Measurements from ENCODE around the gene TIMM17B.
A peak's percentile ranks its signal among the peaks of the same experiment; 100 is the strongest.

Gene TIMM17B

DNA sequence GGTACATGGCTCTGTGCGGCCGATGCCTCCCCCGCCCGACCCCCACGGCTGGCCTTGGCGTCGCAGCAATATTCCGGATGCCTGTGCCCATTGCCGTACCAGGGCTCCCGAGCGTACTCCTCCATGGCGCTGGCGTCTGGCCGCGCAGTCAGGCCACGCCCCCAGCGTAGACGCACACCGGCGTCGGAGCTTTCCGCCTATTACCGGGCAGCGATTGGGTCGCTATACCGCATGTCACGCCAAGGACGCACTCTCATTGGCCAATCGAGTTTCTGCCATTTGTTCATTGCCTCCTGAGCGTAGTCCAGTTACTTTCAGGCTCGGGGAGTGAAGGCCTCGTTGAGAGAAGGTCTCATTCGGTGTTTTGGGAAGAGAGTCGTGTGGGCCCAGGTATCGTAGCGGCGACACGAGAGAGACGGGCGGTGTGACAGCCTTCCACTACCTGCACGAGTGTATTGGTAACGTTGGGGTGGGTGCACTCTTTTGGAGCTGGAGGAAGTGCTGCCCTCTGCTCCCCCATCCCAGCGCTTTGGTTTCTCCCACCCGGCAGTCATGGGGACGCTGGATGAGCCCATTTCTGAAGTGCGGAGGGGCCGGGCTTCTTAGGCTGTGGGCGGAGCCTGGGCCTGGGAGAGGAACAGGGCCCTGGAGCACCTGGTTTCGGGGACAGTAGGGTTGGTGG lies at the start of gene TIMM17B, which contains the start of gene PQBP1:
Gene TIMM17B, minus strand, starts transcription at position 144 of the 682 bp plus-strand sequence. Its CDS starts 19 bp downstream, at position 125.
Gene PQBP1, plus strand, starts transcription at position 306 of the 682 bp plus-strand sequence. CDS start 580 bp downstream, outside the sequence.
- DNase-seq (ENCODE audit: low read depth in 2 of 2) = peak; percentile 91 to 92

DNA sequence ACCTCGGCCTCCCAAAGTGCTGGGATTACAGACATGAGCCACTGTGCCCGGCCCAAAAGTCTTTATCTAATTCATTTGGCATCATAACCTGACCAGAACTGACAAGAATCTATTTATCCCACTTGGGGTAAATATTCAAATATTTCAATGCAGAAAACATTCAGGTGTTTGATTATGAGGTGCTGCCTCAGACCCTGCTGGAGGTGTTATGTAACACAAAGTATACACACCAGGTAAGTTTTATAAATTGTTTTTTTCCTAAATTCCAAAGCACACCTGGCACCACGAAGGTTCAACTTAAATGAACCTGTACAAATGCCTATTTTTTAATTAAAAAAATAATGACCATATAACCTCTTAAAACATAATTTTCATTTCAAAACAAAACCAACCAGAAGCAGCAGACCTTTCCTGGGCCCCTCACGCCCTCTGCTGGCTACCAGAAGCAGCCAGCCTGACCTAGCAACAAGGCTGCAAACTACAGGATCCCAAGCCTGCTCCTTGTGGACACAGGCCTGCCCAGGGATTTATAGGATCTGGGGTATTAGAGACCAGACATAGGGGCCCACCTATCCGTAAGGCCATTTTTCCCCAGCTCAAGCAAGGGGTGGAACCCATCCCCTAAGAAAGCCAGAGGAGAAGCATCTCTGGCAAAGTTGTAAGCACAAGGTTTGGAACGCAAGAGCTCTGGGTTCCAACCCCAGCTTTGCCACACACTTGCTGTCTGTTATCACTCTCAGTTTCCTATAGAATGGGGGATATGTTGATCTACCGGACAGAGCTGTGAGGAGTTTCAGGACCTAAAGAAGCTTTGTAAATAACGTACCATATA lies 48.2 kb upstream of the TIMM17B start:
- no peak for DNase-seq (ENCODE audit: low read depth in 2 of 2)

DNA sequence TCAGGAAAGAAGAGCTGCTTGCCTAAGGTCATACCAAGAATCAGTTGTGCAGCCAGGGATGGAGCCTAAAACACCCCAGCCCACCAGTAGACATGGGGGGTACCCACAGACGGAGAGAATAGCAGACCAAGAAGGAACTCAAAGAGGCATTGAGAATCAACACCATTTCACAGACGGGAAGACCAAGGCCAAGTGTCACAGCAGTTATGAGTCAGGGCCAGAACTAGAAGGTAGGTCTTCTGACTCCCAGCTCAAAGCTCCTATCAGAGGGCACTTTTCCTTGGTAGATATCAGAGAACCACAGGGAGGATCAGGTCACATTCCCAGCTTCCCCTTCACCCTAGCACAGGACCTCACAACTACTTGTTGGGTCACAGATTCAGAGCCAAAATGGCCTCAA lies 45.3 kb upstream of the TIMM17B start:
- no peak for DNase-seq (ENCODE audit: low read depth in 2 of 2)

DNA sequence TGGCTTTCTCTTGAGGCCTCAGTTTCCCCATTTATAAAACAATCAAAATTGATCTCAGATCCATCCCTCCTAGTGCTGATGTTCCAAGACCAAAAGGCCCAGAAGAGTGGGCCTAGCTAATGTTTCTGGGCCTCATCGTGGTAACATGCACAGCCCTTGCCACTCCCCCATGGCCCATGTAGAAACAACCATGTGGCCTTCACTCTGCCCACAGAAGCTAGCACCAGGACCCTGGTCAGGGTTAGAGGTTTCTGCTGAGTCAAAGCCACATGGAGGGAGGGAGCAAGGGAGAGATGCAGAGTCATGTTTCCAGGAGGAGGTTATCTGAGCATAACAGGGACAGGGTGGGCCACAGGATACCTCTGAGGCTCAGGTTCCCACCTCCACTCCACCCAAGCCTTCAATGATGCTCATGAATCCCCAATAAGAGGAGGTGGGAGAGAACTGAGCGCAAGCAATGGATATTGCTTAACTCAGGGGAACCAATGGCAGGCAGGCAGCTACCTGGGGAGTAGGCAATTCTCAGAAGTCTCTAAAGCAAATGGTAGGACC lies 42.9 kb upstream of the TIMM17B start:
- DNase-seq (ENCODE audit: low read depth in 2 of 2) = no peak

DNA sequence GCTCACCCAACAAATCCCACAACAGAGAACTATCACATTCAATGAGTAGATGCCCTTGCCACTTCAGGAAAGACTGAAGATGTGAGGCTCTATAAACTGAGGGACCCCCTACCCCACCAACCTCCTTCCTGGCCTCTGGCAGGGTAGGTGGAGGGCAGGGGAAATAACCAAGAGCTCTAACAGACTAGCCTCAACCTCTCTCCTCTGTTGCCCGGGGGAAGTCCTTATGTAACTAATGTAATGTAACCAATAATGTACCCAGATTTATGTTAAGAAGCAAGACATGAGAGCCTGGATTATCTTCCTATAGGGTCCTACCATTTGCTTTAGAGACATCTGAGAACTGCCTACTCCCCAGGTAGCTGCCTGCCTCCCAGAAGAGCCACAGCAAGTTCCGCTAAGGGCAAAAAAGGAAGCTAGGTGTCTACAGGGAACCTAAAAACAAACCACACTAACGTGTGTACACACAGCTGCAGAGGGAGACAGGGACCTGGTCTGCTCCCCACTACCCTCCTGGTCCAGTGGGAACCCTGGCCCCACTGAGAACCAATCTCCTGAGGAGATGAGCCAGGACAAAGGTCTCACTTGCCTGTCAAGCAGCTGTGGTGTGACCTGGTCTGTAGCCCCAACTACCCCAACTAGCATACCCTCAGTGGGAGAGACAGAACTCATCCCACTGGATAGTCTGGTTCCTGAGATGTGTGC lies 42.1 kb upstream of the TIMM17B start:
- DNase-seq (ENCODE audit: low read depth in 2 of 2) = no peak

DNA sequence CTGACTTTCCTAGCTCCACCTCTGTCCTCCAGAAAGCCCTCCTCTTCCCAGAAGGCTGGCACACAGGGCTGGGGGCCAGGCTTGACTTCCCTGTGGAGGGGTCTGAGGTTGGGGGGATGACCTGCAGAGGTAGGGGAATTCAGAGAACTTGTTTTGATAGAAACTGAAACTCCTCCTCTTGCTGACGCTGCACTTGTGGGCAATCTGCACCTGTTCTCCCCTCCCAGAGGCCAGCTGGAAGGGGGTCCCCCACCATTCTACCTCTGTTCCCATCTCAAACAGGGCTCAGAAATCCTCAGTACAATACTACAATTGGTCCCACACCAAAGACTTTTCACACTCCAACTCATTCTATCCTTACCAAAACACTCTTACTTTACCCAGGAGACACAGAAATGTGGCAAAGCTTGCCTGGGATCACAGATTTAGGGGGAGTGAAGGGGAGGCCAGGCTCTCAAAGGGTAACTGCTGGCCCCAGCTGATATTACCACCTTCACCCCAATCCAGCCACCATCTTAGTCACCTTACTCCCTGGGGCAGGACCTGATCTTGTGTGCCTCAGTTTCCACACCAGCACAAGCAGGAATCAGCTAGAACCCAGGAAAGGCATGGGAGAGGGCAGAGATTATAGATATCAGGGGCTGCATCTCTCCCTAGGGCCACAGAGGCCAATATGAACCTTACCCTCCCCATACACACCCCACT lies 41.3 kb upstream of the TIMM17B start:
- no peak for DNase-seq (ENCODE audit: low read depth in 2 of 2)

DNA sequence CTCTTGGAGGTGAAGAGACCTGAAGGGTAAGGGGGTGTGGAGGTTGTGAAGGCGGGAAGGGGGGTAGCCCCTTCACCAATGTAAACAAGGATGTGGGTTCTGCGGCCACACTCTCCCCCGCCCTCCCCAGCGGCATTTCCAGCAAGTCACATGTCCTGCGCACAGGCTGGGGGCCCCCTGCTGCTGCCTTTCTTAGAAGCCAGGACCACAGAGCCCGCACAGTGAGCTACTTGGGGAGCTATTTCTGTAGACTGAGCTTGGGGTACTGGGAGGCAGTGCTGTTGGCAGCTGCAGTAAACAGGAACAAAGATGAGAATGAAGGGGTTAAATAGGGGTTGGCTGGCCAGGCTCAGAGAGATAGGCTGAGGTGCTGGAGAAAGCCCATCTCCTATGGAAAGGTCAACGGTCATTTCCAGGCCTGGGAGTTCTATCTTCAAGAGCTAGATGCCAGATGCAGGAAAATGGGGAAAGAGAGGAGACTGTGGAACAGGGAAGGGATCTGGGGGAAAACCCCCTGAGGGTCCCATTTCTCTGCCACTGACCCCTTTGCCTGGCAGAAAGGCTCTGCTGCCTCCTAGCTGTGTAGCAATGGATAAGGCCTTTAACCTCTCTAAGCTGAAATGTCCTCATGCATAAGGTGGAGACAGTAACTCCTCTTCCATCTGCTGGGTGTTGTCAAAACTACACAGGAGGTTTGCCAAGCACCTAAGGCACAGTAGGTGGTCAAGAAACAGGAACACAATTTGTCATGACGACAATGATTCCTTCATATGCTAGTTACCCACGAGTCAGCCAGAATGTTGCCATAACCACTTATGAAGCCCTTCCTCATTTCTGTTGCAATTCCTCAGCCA lies 39.7 kb upstream of the TIMM17B start:
- DNase-seq (ENCODE audit: low read depth in 2 of 2) = peak in 1 of 2 experiments; percentile 5

DNA sequence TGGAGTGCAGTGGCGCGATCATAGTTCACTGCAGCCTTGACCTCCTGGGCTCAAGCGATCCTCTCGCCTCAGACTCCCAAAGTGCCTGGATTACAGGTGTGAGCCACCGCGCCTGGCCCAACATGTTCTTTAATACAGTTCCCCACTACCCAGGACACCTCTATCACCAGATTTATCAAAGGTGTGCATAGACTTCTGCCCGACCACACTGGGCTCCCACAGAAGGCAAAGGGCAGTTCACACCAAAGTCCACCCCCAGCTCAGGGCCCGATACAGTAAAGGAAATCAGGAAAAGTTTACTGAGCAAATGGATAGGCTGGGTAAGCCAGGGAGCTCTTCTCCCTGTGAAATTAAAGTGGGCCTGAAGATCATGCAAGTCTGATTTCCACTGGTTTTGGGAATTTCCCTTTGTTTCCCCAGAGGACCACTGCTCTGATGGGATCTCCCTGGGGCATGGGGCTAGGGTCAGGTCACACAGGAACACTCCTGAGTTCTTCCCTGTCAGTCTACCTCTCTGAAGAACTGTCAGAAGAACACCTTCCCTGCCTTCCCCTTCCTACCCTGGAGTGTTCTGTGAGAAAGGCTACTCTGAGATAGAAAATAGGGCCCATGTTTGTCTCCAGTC lies 39.0 kb upstream of the TIMM17B start:
- DNase-seq (ENCODE audit: low read depth in 2 of 2) = no peak

DNA sequence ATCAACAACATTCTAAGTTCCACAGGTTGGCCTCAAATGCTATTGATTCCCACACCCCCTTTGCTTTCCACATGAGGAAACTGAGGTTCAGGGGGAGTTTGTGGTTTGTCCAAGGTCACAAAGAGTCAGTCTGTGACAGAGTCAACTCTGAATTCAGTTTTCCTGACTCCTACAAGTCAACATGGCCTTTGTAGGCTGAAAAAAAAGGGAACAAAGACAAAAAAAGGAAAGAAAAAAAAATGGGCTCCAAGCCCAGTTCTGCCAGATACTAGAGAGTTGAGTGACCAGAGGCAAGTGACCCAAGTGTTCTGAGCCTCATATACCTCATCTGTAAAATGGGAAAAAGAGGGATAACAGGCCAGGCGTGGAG lies 37.7 kb upstream of the TIMM17B start:
- DNase-seq (ENCODE audit: low read depth in 2 of 2) = no peak

DNA sequence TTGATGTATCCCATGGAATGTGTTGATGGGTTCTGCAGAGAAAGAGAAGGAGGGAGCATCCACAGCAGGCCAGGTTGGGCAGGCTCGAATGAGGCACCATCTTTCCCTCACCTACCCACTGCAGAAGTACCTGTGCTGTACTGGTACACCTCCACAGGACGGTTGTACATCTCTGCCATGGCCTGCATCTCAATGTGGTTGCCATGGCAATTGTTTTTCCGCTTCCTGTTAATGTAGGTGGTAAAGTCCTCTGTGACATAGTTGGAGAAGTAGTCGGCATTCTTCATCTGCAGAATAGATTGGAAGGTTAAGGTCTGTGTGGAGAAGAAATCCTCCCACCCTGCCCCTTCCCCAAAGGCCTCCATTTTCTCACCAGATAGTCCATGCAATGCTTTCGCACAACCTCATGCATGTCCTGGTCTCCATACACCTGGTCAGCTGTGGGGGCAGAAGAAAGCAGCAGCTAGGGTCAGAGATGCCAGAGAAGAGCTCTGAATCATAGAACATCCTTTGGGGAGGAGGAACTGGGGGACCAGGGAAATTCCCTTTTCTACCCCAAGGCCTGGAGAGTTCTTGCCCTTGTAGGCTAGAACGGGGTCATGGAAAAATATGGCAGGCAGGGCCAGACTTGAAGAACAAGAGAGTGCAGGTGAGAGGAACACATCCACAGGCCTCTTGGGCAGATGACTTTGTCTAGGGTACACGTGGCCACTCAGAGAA lies 37.2 kb upstream of the TIMM17B start:
- no peak for DNase-seq (ENCODE audit: low read depth in 2 of 2)

DNA sequence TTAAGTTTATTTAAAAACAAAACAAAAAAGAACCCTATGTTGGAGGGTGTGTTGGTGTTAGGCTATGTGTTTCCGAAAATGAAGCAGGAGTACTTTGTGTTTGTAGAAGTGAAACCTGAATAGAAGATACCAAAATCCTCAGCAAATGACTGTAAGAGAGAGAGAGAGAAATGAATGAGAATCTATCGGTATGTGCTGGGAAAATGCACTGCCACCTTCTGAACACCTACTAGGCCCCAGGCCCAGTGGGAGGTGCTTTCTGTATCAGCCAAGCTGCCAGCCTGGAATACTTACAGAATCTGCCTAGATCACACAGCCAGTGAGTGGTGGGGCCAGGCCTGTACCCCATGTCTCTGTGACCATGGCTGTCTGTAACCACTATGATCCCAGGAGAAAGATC lies 36.2 kb upstream of the TIMM17B start:
- no peak for DNase-seq (ENCODE audit: low read depth in 2 of 2)

DNA sequence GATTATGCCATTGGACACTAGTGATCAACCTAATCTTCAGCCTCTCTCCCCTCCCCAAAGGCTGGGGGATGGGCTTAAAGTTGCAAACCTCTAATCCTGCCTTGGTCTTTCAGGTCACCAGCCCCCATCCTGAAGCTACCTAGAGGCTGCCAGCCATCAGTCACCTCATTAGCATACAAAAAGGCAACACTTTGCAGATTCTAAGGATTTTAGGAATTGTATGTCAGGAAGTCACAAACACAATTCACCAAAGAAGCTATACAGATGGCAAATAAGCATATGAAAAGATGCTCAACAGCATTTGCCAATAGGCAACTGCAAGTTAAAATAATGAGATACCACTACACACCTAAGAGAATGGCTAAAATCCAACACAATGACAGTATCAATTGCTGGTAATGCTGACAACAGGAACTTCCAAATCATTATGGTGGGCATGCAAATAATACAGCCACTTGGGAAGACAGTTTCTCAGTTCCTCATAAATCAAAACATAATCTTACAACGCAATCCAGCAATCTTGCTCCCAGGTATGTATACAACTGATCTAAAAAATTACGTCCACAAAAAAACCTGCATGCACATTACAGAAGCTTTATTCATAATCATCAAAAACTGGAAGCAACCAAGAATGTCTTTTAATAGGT lies 30.3 kb upstream of the TIMM17B start:
- DNase-seq (ENCODE audit: low read depth in 2 of 2) = no peak

DNA sequence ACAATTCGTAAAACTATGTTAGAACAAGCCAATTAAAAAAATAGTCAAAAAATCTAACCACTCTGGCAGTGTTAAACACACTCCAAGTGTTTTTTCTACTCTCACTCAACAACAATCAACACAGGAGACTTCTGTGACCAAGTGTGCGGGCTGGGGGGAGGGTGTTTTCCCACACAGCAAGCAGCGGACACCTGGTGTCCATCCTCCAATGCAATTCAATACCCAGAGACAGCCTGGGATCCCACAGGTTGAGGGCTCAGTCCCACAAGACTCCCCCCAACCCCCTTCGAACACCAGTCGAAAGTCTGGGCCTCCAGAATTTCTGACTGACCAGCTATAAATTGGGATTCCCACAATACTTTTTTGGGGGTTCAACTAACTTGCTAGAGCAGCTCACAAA lies 29.6 kb upstream of the TIMM17B start:
- DNase-seq (ENCODE audit: low read depth in 2 of 2) = no peak

DNA sequence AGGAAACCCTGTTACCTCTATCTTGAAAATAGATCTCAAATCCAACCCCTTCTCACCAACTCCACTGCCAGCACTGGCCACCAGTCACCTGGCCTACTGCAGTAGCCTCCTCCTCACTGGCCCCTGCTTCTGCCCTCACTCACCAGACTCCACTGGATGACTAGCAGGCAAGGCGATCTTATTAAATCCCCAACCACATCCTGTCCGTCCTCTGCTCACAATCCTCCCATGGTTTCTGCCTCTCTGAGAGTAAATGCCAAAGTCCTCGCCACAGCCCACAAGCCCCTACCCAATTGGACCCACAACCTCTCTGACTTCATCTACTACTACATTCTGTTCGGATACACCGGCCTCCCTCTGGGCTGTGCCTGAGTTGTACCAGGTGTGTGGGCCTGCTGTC lies 26.7 kb upstream of the TIMM17B start:
- DNase-seq (ENCODE audit: low read depth in 2 of 2) = no peak

DNA sequence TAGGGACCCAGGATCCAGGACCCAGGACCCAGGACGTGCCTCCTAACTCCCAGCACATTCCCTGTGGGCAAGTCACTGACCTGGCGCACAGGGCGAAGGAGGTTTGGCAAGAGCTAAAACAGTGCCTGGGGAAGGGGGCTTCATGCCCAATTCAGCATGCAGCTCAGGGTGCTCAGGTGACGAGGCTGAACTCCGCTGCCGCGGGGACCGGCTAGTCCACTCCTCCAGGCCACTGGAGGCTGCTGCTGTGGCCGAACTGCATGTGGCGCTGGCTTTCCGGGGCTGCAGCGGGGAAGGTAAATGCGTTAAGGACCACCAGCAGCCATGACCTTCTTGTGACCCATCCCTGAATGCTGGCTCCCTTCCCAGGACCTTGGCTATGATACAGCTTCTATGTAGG lies 26.2 kb upstream of the TIMM17B start:
- no peak for DNase-seq (ENCODE audit: low read depth in 2 of 2)

DNA sequence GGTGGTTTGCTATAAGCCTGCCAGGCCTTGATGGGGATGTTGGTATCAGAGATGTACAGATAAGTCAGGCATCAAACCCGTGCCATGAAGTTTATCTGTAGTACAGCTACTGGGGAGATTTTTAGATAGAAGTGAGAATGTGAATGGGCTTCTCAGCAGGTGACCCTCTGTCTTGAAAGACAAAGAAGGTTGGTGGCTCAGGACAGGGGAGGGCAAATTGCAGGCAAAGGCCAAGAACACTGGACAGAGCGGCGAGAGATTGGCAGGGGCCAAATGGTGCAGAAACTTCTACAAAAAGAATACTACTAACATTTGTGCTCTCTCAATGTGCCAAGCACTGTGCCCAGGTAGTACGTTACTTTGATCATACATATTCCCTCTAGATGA lies 23.1 kb upstream of the TIMM17B start:
- no peak for DNase-seq (ENCODE audit: low read depth in 2 of 2)

DNA sequence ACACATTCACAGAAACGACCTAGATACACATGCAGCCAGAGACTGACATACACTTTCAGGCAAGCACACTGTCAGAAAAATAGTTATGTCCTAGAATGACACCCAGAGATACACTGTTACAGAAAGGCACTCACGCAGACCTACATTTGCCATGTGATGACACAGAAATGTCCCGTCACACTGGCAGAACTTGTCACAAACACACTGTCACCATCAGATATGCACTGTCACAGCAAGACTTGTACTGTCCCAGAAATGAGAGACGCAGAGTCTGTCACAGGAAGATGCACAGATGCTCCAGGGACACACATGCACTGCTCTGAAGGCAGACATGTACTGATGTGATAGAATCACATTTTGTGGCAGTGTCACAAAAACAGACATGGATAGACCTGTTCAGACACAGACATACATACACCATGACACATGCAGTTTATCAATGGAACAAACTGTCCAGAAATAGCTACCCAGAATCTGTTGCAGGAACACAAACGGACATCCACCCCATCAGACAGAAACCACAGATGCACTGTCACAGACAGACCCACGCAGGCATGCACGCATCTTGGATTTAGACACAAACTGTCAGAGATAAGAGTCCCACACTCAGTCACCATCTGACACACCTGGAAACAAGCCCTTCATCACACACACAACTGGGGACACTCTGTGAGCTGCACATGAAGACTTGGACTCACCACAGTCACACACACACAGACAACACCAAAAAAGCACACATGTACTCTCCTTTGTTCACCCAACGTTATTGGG lies 22.6 kb upstream of the TIMM17B start:
- DNase-seq (ENCODE audit: low read depth in 2 of 2) = no peak

DNA sequence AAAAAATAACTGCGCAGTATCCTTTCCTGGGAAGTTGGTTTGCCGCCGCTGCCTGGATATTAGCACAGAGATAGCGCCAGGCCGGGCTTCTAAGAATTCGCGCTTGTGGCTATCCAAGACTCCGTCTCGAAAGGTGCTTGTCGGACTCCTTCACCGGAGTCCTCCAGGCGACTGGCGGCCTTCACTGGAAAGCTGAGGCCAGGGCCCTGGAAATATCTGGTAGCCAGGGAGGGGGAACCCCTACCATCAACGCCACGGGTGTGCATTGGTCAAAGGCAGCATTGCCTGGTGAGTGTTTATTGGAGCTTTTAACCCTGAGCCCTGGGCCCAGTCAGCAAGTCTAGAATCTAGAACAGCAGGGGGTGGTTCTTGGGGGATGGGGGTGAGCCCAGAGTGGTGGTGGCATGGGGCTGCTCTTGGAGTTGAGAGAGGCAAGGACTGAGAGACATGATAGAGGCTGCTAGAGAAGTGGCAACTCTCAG lies 21.8 kb upstream of the TIMM17B start:
- DNase-seq (ENCODE audit: low read depth in 2 of 2) = no peak
